Lung microvascular endothelial cell (primary cell): ENCODE data around the gene GLOD4. TPM values are rescaled to one million over a fixed set of nuclear protein-coding genes. Genes with fewer than 3 reads are reported as not detected.
"Not testable (repeated sequence)": the region's sequence is repeated elsewhere in the genome, so short reads cannot be mapped to it uniquely, and the experiment has no call there.

Experiments
- DNase-seq, 2 donors: peaks; one replicate each; pipeline versions ENCODE4 v3.0.0 to v3.0.0-alpha.2; 2010; ENCODE audit warnings: low read depth in 2 of 2
- total RNA-seq: library from RNA; depleted of rRNA; stranded (reverse); fragments of >200 nt; gene quantifications from 2 replicates; pipeline ENCODE4 v1.2.1, GENCODE V29; 2014

GLOD4 gene
- total RNA-seq, 1 donor from 2014 or later, result 38.7 TPM

DNA sequence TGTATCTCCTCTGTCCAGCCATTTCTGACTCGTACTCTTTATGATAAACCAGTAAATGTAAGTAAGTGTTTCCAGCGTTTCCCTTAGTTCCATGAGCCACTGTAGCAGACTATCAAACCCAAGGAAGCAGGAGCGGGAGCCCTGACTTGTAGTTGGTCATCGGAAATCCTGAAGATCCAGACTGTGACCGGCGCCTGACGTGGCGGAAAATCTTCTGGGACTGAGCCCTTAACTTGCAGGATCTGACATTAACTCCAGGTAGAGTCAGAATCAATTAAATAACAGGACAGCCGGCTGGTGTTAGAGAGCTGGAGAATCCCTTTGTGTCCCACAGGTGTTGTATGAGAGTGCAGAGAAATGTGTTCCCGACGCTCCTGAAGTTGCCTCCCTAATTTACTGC is 4.0 kb downstream of the GLOD4 start:
- DNase-seq, result no peak

DNA sequence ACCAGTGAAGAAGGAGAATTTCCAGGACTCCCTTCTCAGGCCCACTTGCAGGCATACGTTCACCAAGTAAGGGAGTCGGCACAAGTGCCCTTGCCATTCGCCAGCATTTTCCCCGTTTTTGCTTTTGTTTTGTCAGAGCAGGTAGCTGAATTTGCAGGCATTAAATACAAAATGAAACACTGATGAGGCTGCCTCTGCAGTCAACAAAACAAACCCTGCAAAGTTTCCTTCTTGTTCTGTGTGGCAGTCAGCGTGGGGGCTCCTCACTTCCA is 7.8 kb downstream of the GLOD4 start:
- no peak for DNase-seq

DNA sequence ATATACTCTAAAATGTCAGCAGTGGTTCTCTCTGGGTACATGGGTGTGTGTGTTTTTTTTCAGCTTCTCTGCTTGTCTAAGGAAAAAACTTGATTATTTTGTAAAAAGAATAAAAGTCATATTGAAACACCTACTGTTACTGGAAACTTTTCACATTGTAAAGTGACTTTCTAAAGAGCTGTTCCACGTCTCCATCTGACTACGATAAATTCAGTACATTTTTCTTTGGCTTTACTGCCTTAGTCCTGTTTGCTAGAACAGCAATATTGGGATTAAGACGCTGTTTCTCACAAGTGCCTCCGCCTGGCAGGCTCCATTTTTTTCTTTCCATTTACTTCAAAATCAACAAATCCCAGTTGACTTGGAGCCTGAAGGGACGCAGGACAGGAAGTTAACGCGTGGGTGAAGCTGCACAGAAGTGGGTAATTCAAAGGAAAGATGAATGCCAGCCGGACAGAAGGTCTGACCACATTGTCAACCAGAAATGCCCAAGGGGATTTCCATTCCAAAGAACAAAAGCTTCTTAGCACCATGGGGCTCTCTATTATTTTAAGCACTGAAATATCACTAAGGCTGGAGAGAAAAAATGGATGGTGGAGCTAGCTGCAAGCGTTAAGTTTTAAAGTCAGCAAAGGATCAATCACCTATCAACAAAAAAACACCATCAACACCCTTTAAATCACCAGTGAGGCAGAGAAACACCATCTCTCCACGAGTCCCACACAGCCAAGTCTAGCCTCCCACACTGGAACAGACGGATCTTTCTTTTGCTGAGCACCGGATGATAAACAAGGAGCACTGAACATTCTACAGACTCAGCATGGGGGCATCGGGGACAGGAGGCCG is 8.4 kb downstream of the GLOD4 start:
- no peak for DNase-seq

DNA sequence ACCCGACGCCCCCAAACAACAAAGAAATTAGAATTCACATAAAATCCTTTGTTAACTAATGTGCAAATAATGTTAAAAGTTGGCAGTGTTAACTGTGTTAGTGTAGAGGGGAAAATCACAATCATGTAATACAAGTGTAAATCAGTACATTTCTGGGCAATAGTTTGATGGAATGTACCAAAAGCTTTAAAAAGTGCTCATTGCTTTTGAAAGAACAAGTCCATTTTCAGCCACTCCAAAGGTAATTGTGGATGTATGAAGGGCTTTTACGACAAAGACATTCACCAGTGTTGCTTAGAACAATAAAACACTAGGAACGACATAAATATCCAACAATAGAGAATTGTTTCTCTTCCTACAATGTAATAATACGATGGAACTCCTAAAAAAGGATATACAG is 9.1 kb downstream of the GLOD4 start:
- DNase-seq, result no peak

DNA sequence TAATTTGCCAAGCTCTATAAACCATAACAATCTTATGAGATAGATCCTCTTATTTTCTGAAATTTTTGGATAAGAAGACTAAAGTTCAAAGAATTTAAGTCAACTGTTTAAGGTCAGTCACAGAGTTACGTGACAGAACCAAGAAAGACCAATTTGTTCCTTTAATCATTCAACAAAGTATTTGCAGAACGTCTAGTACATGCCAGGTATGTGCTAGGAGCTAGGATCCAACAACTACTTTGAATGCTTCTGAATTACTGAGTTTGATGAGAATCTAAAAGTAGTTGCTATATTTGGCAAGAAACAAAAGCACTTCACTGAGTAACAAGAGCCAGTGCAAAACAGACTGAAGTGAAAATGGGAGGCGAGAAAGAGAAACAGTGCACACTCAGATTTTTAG is 15.0 kb downstream of the GLOD4 start:
- DNase-seq, result no peak

DNA sequence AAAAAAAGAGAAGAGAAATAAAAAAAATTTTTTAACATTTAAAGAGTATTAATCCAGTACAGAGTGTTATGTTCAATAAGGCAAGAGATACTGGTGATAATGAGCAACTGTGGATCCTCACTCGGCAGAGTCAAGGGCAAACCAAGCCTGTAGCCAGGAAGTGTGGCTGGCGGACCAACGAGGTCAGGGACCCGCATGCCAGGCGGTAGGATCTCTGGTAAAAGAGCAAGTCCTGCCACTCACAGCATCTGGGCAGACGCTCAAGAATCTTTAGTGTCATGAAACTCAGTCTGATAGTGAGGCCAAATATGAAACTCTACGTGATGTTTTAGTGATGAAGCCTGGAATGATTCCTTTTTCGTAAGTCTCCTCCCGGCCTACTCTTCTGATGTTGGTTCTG is 21.7 kb downstream of the GLOD4 start:
- no peak for DNase-seq

DNA sequence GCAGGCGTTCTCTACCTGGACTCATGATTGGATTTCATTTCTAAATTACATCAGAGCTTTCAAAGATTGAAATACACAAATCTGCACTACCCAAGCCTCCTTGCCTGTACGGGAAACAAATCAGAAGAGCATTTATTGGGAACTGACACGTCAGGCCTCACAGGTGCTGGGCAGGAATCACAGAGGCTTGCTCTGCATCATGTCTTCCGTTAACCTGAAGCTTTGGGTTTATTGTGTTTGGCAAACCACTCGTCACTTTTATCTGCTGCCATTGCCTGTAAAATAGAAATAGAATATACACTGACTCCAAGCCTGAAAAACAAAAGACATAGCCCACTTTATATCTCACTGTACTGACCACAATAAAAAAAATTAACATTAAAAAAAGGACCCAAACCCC is 22.1 kb downstream of the GLOD4 start:
- DNase-seq, result no peak

DNA sequence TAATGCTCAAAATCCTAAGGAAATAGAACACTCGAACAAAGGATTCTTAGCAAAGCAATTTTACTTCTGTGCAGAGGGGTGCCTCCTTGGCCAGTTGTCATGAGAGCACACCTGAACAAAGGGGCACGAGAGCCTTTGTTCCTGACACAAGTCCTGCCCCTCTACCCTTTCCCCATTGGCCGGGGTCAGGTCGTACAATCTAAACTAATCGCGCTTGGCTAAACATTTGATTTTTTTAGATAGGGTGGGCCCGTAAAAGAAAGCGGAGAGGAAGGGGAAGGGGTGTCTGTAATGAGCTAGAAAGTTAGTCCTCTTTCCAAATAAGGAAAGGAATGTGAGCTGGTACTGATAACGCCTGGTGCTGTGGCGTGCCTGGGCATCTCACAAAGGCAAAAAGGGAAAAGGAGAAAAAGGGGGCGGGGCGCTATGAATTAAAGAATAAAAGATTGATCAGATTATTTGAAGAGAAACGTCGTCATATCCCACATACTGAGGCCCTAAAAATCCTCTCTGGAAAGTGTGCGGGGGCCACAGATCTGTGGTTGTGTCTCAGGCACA is 26.0 kb downstream of the GLOD4 start:
- not testable (repeated sequence) for DNase-seq

DNA sequence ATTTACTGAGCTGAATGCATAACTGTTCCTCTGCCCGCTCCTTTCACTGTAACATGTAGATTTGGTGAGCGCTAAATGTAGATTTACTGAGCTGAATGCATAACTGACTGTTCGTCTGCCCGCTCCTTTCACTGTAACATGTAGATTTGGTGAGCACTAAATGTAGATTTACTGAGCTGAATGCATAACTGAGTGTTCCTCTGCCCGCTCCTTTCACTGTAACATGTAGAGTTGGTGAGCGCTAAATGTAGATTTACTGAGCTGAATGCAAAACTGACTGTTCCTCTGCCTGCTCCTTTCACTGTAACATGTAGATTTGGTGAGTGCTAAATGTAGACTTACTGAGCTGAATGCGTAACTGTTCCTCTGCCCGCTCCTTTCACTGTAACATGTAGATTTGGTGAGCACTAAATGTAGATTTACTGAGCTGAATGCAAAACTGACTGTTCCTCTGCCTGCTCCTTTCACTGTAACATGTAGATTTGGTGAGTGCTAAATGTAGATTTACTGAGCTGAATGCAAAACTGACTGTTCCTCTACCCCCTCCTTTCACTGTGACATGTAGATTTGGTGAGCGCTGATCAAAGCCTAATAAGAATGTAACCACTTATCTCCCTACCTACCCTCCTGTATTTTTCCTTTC is 26.6 kb downstream of the GLOD4 start:
- DNase-seq, result not testable (repeated sequence)

DNA sequence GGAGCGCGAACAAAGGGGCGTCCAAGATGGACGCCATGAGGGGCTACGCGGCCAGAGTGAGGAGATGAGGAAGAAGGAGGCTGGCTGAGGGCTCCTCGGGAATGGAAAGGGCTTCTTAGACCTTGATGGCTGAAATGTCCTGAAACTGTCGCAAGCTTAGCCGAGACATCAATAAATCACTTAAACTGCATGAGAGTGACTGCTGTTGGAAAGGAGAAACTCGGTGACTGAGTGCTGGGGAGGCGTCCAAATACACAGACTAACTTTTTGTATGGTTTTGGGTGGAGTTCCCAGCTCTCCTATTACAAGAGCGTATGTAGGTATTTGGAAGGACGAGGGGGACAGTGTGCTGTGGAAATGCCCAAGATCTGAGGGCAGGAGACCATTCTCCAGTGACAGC is 28.7 kb downstream of the GLOD4 start:
- no peak for DNase-seq

DNA sequence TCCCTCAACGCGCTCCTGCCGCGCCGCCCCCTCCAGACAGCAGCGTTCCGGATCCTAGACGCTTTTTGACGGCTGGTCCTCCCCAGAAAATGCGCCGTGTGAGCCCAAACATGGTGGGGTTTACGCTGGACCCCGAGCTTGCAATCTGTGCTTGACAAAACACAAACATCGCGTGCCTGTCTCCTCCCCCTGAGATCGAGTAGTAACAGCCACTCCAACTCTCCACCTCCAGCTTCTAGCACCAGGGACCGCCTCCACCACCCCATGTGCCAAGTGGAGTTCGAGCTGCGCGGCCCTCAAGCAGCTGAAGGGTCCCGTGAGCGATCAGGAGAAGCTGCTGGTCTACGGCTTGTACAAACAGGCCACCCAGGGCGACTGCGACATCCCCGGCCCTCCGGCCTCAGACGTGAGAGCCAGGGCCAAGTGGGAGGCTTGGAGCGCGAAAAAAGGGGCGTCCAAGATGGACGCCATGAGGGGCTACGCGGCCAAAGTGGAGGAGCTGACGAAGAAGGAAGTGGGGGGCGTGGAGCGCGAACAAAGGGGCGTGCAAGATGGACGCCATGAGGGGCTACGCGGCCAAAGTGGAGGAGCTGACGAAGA is 29.4 kb downstream of the GLOD4 start:
- peak; percentile 48 to 69 for DNase-seq

DNA sequence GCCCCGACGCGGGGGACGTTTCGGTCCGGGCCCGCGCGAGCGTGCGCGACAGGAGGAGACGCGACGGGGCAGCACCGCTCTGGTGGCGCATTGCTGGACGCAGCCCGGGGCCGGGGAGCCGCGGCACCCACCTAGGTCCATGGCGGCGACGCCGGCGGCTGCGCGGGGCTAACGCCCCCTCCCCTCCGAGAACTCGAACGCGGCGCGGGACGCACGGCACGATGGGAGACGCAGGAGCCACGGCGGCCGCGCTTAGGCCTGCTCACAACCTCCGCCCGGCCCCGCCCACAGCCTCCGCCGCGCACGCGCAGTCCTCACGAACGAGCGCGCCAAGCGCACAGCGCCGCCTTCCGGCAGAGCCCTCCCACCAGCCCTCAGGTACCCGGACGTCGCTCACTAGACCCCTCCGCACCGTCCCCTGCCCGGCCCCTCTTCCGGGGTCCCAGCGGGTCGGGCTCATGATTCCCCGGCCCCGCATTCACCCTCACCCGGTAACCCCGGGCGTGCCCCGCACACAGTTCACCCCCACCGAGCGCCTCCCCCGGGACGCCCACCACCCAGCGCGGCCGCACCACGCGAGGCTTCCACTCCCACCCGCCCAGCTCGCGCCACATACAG is 30.0 kb downstream of the GLOD4 start, which contains the start of gene GEMIN4:
TSS of gene GEMIN4 (minus strand) at position 263 of the 618 bp plus-strand sequence. CDS start at position 141, 122 bp downstream.
- peak; percentile 87 to 95 for DNase-seq

DNA sequence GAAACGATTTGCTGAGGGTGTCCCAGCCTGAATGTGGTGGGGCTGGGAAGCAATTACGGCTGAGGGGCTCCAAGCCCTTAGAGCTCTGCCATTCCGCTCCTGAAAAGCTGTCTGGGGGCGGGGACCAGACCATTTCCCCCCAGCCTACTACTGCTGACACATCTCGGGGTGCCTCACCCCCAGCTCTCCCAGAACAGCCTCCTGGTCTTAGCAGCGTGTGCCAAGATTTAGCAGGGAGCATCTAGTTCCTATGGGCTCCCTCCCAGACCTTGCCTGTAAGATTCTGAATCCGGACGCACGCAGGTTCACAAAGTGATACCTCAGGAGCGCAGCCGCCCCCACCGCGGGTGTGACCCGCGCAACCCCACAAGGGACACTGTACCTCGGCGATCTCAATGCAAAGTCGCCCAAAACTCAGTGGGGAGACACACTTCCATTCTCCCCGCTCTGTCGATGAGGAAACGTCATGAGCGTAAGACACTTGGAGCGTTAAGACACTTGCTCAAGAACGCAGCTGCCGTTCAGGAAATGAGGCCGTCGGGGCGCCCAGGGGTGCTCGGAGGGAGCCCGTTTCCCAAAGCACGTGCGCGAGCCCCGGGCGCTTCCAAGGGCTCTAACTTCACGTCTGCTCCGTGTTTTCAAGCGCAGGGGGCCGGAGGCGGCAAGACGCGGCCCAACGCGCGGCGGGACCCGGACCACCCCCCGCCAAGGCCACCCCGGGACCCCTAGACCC is 30.6 kb downstream of the GLOD4 start:
- DNase-seq, result peak; percentile 14 to 49

DNA sequence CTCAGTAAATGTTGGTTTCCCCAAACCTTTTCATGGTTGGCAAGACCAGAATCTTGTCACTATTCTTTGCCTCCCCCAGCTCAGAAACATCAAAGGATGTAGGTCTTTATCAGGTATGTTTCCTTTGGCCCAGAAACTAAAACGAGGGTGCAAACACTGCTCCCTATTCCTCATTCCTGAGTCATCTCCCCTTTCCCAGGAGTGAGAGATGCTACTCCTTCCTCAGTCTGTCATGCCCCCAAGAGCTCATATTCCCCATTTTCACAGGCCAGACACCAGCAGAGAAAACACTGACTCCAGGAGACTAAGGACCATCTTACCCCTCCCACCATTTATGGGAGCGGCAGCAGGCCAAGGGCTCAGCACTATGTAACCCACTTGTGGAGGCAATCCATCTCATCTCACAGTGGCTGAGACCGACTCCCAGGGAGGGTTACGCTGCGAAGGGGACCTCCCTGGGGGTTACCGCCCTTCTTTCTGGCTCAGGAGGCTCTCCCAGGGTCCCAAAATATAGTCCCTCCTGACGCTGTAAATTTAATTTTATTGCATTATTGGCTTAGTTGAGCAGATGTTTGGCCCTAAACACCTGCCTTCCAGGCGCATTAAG is 31.5 kb downstream of the GLOD4 start:
- DNase-seq, result no peak

DNA sequence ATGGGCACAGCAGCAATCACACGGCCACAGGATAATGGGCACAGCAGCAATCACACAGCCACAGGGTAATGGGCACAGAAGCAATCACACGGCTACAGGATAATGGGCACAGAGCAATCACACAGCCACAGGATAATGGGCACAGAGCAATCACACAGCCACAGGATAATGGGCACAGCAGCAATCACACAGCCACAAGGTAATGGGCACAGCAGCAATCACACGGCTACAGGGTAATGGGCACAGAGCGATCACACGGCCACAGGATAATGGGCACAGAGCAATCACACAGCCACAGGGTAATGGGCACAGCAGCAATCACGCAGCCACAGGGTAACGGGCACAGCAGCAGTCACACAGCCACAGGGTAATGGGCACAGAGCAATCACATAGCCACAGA is 32.7 kb downstream of the GLOD4 start:
- not testable (repeated sequence) for DNase-seq

DNA sequence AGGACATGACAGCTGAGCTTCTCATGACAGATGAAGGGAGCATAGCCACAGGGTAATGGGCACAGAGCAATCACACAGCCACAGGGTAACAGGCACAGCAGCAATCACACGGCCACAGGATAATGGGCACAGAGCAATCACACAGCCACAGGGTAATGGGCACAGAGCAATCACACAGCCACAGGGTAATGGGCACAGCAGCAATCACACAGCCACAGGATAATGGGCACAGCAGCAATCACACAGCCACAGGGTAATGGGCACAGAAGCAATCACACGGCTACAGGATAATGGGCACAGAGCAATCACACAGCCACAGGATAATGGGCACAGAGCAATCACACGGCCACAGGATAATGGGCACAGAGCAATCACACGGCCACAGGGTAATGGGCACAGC is 33.5 kb downstream of the GLOD4 start:
- not testable (repeated sequence) for DNase-seq

DNA sequence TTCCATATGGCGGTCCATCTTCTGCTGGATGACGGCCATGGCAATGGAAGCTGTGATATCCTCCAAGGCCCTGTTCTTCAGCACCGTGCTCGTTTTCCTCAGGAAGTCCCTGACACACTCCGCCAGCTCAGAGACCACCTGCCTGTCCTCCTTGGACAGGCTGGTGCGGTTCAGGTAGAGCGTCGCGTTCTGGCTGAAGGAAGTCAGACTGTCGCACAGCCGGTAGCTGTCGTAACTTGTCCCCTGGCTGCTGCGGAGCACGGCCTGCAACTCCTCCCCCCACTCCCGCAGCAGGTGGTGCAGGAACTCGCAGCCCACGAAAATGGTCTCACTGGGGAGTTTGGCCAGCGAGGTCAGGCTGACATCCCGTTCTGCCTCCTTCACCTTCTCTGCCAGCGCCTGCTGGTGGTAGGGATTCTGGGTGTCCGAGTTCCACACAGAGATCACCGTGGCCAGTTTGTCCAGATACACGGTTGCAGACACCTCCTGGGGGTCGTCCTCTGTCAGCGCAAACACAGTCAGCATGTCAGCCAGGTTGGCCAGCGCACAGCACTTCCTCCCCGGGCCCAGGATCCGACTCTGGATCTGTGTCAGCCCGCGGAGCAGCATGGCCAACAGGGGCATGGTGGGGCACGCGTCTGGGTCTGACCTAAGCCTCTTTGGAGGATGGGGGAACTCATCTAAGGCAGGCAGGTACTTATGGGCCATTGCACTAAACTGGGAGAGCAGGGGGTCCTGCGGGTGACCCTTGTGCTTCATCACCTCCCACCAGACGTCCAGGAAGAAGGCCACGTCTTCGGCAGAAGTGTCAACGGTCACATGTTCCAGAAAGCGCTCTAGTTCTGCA is 35.1 kb downstream of the GLOD4 start:
- DNase-seq, result no peak

DNA sequence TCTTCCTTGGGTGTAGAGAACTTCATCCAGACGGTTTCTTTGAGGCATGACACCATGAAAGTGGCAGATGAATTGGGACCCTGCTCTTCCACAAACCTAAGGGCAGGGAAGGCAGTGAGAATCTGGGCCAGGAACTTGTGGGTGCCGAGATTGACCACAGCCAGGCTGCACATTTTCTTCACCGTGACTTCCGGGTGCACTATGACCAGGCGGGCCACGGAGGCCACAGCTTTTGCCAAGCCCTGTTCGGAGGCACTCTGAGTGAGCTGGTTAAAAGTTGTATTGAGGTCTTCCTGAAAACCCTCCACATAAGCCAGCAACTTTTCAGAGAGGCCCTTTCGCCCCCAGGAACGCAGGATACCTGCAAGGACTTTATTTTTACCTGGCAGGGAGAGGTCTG is 35.9 kb downstream of the GLOD4 start:
- no peak for DNase-seq

DNA sequence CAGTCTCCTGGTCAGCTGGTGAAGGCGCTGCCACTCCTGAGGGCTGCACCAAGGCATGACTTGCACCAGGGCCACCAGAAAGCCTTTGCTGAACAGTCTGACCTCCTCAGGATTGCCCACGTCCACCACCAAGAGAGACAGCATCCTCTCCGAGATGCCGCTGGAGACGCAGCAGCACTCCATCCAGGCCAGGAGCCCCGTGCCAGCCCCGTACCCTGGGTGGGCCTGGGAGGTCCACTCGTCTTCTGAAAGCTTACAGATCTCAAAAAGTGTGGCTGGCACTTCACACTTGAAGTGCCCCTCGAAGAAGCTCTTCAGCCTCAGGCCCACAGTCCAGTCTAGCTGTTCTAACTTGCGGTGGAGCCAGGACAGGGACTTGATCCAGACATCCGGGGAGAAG is 36.7 kb downstream of the GLOD4 start:
- DNase-seq, result no peak

DNA sequence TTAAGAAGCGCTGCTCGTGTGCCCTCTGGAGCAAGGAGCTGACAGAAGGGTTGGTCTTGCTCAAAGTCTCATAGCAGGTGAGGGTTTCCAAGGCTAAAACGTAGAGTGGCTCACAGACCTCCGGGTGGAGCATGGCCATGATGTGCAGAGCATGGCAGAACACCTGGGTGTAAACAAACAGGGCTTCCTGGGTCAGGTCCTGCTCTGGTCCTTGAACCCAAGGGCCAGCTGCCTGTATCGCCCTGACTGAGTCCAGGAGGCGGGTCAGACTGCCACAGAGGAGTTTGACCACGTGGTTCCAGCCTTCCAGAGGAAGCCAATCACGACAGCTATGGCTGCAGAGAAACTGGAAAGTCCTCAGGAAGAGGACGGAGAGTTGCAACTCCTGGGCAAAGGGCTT is 37.1 kb downstream of the GLOD4 start:
- no peak for DNase-seq
